DMS53 treated with DMSO at 0.1 percent for 48 hours (cell line): ENCODE data around the gene TSPAN6.

ENCODE experiments used
- DNase-seq: peaks from one replicate; lab custom pipeline; 2025; ENCODE audit not compliant: unreplicated experiment; lab: John Stamatoyannopoulos, UW

The TSPAN6 gene

DNA sequence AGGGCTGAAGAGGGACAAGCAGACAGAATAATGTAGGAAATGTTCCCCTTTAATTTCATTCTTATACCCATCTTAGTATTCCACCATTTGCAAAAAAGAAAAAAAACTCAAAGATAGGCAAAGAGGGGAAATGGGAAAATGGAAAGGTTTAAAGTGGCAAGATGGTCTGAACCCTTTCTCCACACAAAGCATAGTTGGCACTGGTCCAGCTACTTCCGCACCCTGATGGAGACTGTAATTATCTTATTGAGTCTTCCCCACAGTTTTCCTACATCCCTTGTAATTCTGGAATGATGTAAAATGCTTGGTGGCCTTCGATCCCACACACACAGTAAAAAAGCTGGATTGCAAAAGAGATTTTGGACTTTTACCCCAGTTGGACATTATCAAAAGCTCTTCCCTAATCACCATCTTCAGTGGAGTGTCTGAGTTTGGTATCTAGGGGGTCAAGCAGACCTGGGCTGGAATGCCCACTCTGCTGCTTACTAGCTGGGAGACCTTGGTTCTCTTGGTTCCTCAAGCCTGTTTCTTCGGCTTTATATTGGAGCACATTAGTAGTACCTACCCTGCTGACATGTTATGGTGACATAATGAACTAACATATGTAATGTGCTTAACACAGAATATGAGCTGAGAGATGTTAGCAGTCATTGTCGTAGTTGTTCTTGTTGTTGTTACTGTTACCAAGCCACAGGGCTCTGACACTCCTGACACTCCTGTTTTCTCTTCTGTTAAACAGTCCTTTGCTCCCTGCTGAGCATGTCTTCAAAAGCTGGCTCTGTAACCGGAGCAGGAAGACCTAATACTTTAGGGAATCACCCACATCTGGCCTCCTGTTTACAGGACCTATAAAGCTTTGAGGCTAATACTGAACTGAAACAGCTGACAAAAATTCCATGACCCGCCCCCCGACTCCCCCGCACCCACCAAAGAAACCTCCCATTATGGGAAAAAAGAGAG is 12.1 kb upstream of the TSPAN6 start:
- no peak for DNase-seq

GRCh38 chrX:100647739-100648138 is 11.1 kb upstream of the TSPAN6 start:
- DNase-seq = peak; percentile 37

- no peak for DNase-seq
Measured at GRCh38 chrX:100647095-100647494, 10.5 kb upstream of the TSPAN6 start.

DNA sequence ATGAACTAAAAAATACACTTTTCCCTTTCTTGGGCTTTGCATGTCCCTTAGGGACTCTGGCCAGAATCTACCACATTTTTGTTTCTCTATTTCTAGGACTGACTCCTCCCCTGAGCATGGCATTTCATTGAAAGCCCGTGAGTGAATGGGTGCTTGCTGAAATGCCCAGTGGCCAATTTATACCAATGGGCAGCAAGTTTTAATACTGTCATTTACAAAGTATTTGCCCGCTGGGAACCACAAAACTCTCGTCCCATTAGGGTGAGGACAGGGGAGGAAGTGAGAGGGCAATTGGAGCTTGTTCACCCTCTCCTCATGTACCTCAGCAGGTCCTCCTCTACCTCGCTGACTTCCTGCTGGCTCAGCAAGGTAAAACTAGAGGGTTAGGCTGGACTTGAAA is 8.5 kb upstream of the TSPAN6 start:
- DNase-seq = no peak

DNA sequence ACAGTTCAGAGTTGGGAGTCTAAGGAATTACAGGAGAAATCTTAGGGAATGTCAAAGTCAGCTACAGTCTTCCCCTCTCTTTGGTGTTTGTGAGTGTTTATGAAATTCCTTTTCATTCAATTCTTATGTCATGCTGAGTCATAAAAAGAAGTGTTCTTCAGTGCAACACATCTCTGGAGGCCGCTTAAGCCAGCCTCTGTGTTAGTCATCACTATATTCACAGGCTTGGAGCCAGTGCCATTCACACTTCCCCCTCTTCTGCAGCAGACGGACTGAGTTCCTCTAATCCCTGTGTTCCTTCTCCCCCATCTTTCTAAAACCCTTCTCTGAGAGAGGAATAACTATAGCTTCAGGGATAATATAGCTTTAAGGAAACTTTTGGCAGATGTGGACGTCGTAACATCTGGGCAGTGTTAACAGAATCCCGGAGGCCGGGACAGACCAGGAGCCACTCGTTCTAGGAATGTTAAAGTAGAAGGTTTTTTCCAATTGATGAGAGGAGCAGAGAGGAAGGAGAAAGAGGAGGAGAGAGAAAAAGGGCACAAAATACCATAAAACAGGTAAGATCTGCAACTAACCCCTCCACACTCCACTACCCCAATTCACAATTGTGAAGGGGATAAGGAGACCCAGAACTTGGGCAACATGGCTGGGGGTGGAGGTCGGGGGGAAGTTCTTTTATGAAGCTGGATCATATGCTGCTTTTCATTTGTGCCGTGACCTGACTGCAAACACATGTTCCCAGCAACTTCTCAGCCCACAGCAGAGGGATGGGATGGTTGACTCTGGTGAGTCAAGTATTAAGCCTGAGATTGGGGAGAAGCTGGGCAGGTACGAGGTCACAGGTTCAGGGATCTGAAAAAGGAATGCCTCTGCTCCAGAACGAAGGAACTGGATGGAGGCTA is 7.6 kb upstream of the TSPAN6 start, which contains the start of gene SRPX2:
TSS of gene SRPX2 (plus strand) at position 244 of the 905 bp plus-strand sequence. CDS start 2,124 bp downstream, outside the sequence.
- peak; percentile 56 for DNase-seq

GRCh38 chrX:100643212-100643611 is 6.6 kb upstream of the TSPAN6 start:
- DNase-seq = no peak

GRCh38 chrX:100642290-100642689 is 5.7 kb upstream of the TSPAN6 start:
- no peak for DNase-seq

GRCh38 chrX:100635989-100636320 is 651 bp downstream of the TSPAN6 start:
- DNase-seq = no peak

DNA sequence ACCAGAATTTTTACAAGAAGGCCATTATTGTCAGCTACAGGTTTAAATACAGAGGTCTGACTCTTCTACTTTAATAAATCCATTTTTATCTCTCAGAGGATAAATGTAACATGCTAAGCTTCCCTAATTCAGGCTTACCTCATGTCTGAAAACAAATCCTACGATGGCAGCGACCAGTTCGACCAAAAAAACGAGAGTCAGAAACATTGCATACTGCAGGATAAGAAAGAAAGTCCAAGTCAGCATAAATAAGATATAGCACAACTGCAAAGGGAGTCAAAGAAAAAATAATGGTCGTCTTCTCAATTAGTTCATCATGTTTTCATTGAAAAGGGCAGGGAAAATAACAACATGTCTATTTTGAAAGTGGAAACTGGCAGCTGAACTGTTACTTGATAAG is 1.6 kb downstream of the TSPAN6 start:
- no peak for DNase-seq

- no peak for DNase-seq
Measured at GRCh38 chrX:100625985-100626491, 10.6 kb downstream of the TSPAN6 start.

GRCh38 chrX:100623001-100623400 is 13.6 kb downstream of the TSPAN6 start:
- DNase-seq = no peak

- peak; percentile 1 for DNase-seq
Measured at GRCh38 chrX:100615005-100615404, 21.6 kb downstream of the TSPAN6 start.

DNA sequence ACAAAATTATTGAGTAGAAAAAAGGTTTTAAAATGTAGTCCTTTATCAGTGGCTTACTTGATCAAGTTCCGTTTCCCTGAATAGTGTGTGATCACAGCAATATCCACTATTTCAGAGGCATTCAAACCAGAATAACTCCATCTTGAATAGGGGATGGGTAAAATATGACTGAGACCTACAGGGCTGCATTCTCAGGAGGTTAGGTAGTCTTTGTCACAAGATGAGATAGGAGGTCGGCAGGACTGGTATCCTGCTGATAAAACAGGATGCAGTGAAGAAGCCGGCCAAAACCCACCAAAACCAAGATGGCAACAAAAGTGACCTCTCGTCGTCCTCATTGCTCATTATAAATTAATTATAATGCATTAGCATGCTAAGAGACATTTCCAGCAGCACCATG is 24.7 kb downstream of the TSPAN6 start:
- no peak for DNase-seq

GRCh38 chrX:100609591-100609990 is 27.0 kb downstream of the TSPAN6 start:
- no peak for DNase-seq

GRCh38 chrX:100606753-100607152 is 29.9 kb downstream of the TSPAN6 start:
- DNase-seq = no peak

DNA sequence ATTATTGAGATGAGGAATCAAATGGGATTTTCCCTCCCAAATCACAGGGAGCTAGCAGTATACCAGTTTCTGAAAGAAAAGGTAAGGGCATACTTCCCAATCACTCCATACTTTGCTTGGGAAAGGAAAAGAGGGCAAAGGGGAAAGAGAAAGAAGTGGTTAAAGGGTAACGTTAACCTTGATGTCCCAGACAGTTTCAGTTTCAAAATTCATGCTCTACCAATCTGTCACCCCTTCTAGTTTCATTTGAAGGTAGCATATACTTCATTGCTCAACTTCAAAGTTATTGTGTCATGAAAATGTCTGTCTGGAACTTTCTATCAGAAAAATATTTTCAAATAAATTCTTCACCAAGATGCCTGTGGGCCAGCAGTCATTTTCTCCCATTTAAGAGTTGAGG is 35.8 kb downstream of the TSPAN6 start:
- DNase-seq = no peak

DNA sequence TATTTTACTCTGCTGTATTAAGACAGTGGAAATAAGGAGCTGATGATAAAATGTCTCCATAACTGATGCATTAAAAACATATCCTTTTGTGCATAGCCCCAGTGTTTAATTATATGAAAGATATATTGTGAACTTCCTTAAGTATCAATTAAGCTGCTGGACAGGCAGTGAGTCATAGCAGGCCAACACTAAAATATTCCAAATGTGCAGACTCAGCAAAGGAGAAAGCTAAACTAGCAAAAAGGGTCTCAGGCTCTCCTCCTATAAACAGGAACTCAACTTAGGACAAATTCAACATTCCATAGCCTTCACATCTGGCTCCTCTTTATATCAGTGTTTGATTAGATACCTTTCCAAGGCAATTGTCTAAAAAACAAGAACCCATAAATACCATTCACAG is 36.3 kb downstream of the TSPAN6 start:
- DNase-seq = no peak

- DNase-seq = no peak
Measured at GRCh38 chrX:100599456-100599855, 37.1 kb downstream of the TSPAN6 start.

DNA sequence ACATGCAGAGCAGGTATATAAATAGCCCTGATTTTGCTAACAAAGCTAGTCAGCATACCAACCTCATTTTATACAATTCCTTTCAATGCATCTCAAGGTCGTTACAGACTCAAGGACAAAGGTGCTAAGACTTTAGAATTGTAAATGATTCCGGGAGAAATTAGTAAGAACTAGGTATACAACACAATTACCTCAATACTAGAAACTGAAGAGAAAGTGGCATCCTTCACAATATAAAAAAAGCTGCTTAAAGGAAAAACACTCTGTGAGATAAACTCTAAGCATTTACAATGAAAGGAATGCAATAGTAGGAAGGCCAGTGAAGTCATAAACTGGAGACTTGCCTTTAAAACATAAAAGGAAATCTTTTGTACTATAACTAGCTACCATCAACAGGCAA is 40.0 kb downstream of the TSPAN6 start:
- DNase-seq = no peak

GRCh38 chrX:100593581-100593980 is 43.0 kb downstream of the TSPAN6 start:
- no peak for DNase-seq

- no peak for DNase-seq
Measured at GRCh38 chrX:100593126-100593525, 43.5 kb downstream of the TSPAN6 start.
